SHP77 treated with DMSO at 0.1 percent for 48 hours (cell line): ENCODE data around the gene TMEM170B.

Experiments used
- DNase-seq: peaks from one replicate; lab custom pipeline; 2025; lab: John Stamatoyannopoulos, UW

The TMEM170B gene

GRCh38 chr6:11586117-11586516, 48.6 kb downstream of the TMEM170B start:
- no peak for DNase-seq

- DNase-seq, result no peak
Observed at GRCh38 chr6:11586536-11586935, 49.0 kb downstream of the TMEM170B start.

- DNase-seq, result no peak
Observed at GRCh38 chr6:11589261-11589660, 51.7 kb downstream of the TMEM170B start.

GRCh38 chr6:11592294-11592906, 54.9 kb downstream of the TMEM170B start:
- DNase-seq, result no peak

GRCh38 chr6:11593096-11593495, 55.5 kb downstream of the TMEM170B start:
- DNase-seq, result no peak

GRCh38 chr6:11595903-11596302, 58.4 kb downstream of the TMEM170B start:
- DNase-seq, result no peak

GRCh38 chr6:11596640-11597237, 59.2 kb downstream of the TMEM170B start:
- no peak for DNase-seq

GRCh38 chr6:11598687-11599086, 61.1 kb downstream of the TMEM170B start:
- DNase-seq, result no peak

- DNase-seq, result no peak
Observed at GRCh38 chr6:11600251-11600650, 62.7 kb downstream of the TMEM170B start.

GRCh38 chr6:11601776-11602605, 64.4 kb downstream of the TMEM170B start:
- DNase-seq, result no peak

- DNase-seq, result no peak
Observed at GRCh38 chr6:11604215-11604614, 66.7 kb downstream of the TMEM170B start.

- no peak for DNase-seq
Observed at GRCh38 chr6:11604836-11605506, 67.4 kb downstream of the TMEM170B start.

- no peak for DNase-seq
Observed at GRCh38 chr6:11605507-11605905, 68.0 kb downstream of the TMEM170B start.

GRCh38 chr6:11606332-11606731, 68.8 kb downstream of the TMEM170B start:
- DNase-seq, result no peak

GRCh38 chr6:11607383-11607782, 69.8 kb downstream of the TMEM170B start:
- no peak for DNase-seq

GRCh38 chr6:11608600-11609323, 71.2 kb downstream of the TMEM170B start:
- no peak for DNase-seq

- DNase-seq, result no peak
Observed at GRCh38 chr6:11609324-11610071, 71.9 kb downstream of the TMEM170B start.

- no peak for DNase-seq
Observed at GRCh38 chr6:11613336-11613735, 75.8 kb downstream of the TMEM170B start.

- no peak for DNase-seq
Observed at GRCh38 chr6:11613858-11614257, 76.3 kb downstream of the TMEM170B start.

- DNase-seq, result no peak
Observed at GRCh38 chr6:11614534-11615213, 77.1 kb downstream of the TMEM170B start.

GRCh38 chr6:11615214-11615602, 77.7 kb downstream of the TMEM170B start:
- DNase-seq, result no peak
